HepG2 (cell line): ENCODE measurements around the gene EGLN2. TPM values are rescaled to one million over a fixed set of nuclear protein-coding genes. Genes with fewer than 3 reads are reported as not detected.

Experiments
- ATAC-seq: fragments of 200-7000 bp; cut with Tn5 transposase; 3 replicates; pipeline ENCODE4 v1.9.1; 2020; ENCODE audit warnings: mild to moderate bottlenecking, moderate library complexity
- BruUV-seq: library from RNA; stranded (reverse); fragments of 400-500 nt; replicated peaks from 2 replicates; lab custom pipeline; 2021; lab: Mats Ljungman, UMichigan
- CTCF ChIA-PET: fragments of 300-600 bp; formaldehyde crosslinking; extraction: SDS; loops from one replicate; lab custom pipeline; 2021; ENCODE audit warnings: low total read pairs, inconsistent platforms, low intra/inter-chr PET ratio; lab: Yijun Ruan, JAX
- POLR2A ChIA-PET: fragments of 350-600 bp; sonication (Branson Sonifier 250); formaldehyde crosslinking; loops from one replicate; lab custom pipeline; 2020; ENCODE audit warnings: antibody characterized with exemption, inconsistent platforms; lab: Yijun Ruan, JAX
- DNase-seq: peaks from one replicate; pipeline ENCODE4 v3.0.0-alpha.2; 2015; ENCODE audit warnings: low spot score
- FAIRE-seq: peaks from 3 replicates; lab custom pipeline; 2011; peaks lifted over from hg19 to GRCh38; lab: Jason Lieb, UNC
- H2AFZ ChIP-seq: one replicate; pipeline ENCODE4 v1.6.1; 2011; ENCODE audit warnings: low read length, inconsistent platforms
- H3K27ac ChIP-seq: fragments of 300-600 bp; 3 replicates; pipeline ENCODE4 v1.8.0; 2011; ENCODE audit warnings: mixed run types, mild to moderate bottlenecking, mixed read lengths, low read length, inconsistent platforms; ENCODE audit not compliant: insufficient read depth; ENCODE audit errors: extremely low read length
- H3K27me3 ChIP-seq, 2 experiments: fragments of 200-600 bp in 1 of 2; 2 replicates in 1 of 2; 3 replicates in 1 of 2; pipeline versions ENCODE4 v1.6.0 to v1.8.0; 2011; ENCODE audit warnings: low read length in 2 of 2, mild to moderate bottlenecking in 2 of 2, moderate library complexity in 2 of 2, inconsistent platforms in 1 of 2; ENCODE audit not compliant: insufficient read depth in 2 of 2, control insufficient read depth in 1 of 2
- H3K36me3 ChIP-seq, 2 experiments: fragments of 200-600 bp in 1 of 2; replicated peaks in 1 of 2; 2 replicates in 1 of 2; 3 replicates in 1 of 2; pipeline versions ENCODE4 v1.5.1 to v1.8.0; 2011; ENCODE audit warnings: low read length in 2 of 2, inconsistent platforms in 1 of 2; ENCODE audit not compliant: insufficient read depth in 2 of 2, control insufficient read depth in 1 of 2
- H3K4me1 ChIP-seq: 2 replicates; pipeline ENCODE4 v1.5.1; 2012; ENCODE audit warnings: low read length, inconsistent platforms; ENCODE audit not compliant: insufficient read depth
- H3K4me2 ChIP-seq: 2 replicates; pipeline ENCODE4 v1.6.0; 2011; ENCODE audit warnings: low read depth, low read length, inconsistent platforms
- H3K4me3 ChIP-seq, 3 experiments: fragments of 200-600 bp in 1 of 3; sonication (generic), shearing (Covaris generic) in 1 of 3; replicated peaks in 1 of 3; 2 replicates each; pipeline ENCODE4 v1.5.1; 2011 to 2016; ENCODE audit warnings: low read length in 3 of 3, inconsistent platforms in 2 of 3, low read depth in 2 of 3, mild to moderate bottlenecking in 2 of 3, control low read depth in 1 of 3, mixed read lengths in 1 of 3; ENCODE audit not compliant: insufficient read depth in 1 of 3
- H3K79me2 ChIP-seq: one replicate; pipeline ENCODE4 v1.6.1; 2011; ENCODE audit warnings: low read length, inconsistent platforms; ENCODE audit not compliant: insufficient read depth
- H3K9ac ChIP-seq: 2 replicates; pipeline ENCODE4 v1.6.0; 2011; ENCODE audit warnings: mild to moderate bottlenecking, low read depth, low read length, inconsistent platforms; ENCODE audit not compliant: insufficient read depth
- H3K9me3 ChIP-seq: 2 replicates; pipeline ENCODE4 v1.5.1; 2012; ENCODE audit warnings: mild to moderate bottlenecking, low read length
- H4K20me1 ChIP-seq: 2 replicates; pipeline ENCODE4 v1.6.0; 2011; ENCODE audit warnings: inconsistent platforms, mild to moderate bottlenecking, low read length, moderate library complexity; ENCODE audit not compliant: insufficient read depth
- ADNP ChIP-seq: sonication (generic); formaldehyde crosslinking; IDR thresholded peaks from 2 replicates; pipeline ENCODE4 v1.4.0; 2020; ENCODE audit warnings: missing genetic modification reagents
- ATF1 ChIP-seq: IDR thresholded peaks from 2 replicates; pipeline ENCODE4 v1.6.1; 2016; ENCODE audit warnings: mild to moderate bottlenecking, control low read depth
- CREB1 ChIP-seq, 2 experiments: fragments of 450-650 bp in 1 of 2; IDR thresholded peaks; 2 replicates each; pipeline ENCODE4 v1.6.1; 2016 to 2017; ENCODE audit warnings: control low read depth in 1 of 2, mild to moderate bottlenecking in 1 of 2, missing compliant biosample characterization in 1 of 2, missing genetic modification characterization in 1 of 2
- CREM ChIP-seq, 2 experiments: sonication (generic) in 1 of 2; formaldehyde crosslinking in 1 of 2; IDR thresholded peaks; 2 replicates each; pipeline versions ENCODE4 v1.4.0 to v1.6.1; 2016 to 2020; ENCODE audit warnings: antibody characterized with exemption in 1 of 2, mild to moderate bottlenecking in 1 of 2, missing genetic modification reagents in 1 of 2
- DRAP1 ChIP-seq: IDR thresholded peaks from 2 replicates; pipeline ENCODE4 v1.6.1; 2016; ENCODE audit warnings: missing genetic modification reagents, missing compliant biosample characterization
- FOXC1 ChIP-seq: sonication (generic); formaldehyde crosslinking; IDR thresholded peaks from 2 replicates; pipeline ENCODE4 v1.8.0; 2022; ENCODE audit warnings: mild to moderate bottlenecking, missing genetic modification reagents, borderline replicate concordance
- HDAC2 ChIP-seq: sonication (generic); formaldehyde crosslinking; IDR thresholded peaks from 2 replicates; pipeline ENCODE4 v1.4.0; 2020; ENCODE audit warnings: missing genetic modification reagents
- HDAC6 ChIP-seq: fragments of 200-600 bp; sonication (generic); IDR thresholded peaks from 2 replicates; pipeline ENCODE4 v1.7.0; 2017; ENCODE audit warnings: mild to moderate bottlenecking, antibody characterized with exemption, low read length, low read depth
- HHEX ChIP-seq: IDR thresholded peaks from 2 replicates; pipeline ENCODE4 v1.6.1; 2016; ENCODE audit warnings: control low read depth
- ISL2 ChIP-seq: sonication (generic); formaldehyde crosslinking; IDR thresholded peaks from 2 replicates; pipeline ENCODE4 v1.5.0; 2020; ENCODE audit warnings: missing genetic modification reagents
- KDM4B ChIP-seq: sonication (generic); formaldehyde crosslinking; IDR thresholded peaks from 2 replicates; pipeline ENCODE4 v1.4.0; 2020; ENCODE audit warnings: missing genetic modification reagents
- KDM5A ChIP-seq: fragments of 200-600 bp; sonication (generic); IDR thresholded peaks from 2 replicates; pipeline ENCODE4 v1.7.0; 2018; ENCODE audit warnings: antibody characterized with exemption, mild to moderate bottlenecking, low read length, borderline replicate concordance
- MAFF ChIP-seq: IDR thresholded peaks from 2 replicates; pipeline ENCODE4 v1.6.1; 2011; ENCODE audit warnings: low read depth, low read length, improper control_type of control experiment
- MEIS2 ChIP-seq: sonication (generic); formaldehyde crosslinking; IDR thresholded peaks from 2 replicates; pipeline ENCODE4 v1.9.0; 2021; ENCODE audit warnings: mild to moderate bottlenecking, missing genetic modification reagents
- POLR2G ChIP-seq: fragments of 200-400 bp; formaldehyde crosslinking; IDR thresholded peaks from 2 replicates; pipeline ENCODE4 v1.6.1; 2018; ENCODE audit warnings: mild to moderate bottlenecking, low read depth, low read length, moderate library complexity
- RAD21 ChIP-seq: fragments of 450-650 bp; formaldehyde crosslinking; IDR thresholded peaks from 2 replicates; pipeline ENCODE4 v1.5.0; 2020; ENCODE audit warnings: mild to moderate bottlenecking
- RFXAP ChIP-seq: sonication (generic); formaldehyde crosslinking; IDR thresholded peaks from 2 replicates; pipeline ENCODE4 v1.4.0; 2020; ENCODE audit warnings: missing genetic modification reagents, borderline replicate concordance
- SOX6 ChIP-seq, 2 experiments: fragments of 450-650 bp in 1 of 2; sonication (generic) in 1 of 2; formaldehyde crosslinking in 1 of 2; IDR thresholded peaks; 2 replicates each; pipeline versions ENCODE4 v1.4.0 to v1.6.1; 2017 to 2020; ENCODE audit warnings: antibody characterized with exemption in 1 of 2, mild to moderate bottlenecking in 1 of 2, missing genetic modification reagents in 1 of 2
- SP140L ChIP-seq: sonication (generic); formaldehyde crosslinking; IDR thresholded peaks from 2 replicates; pipeline ENCODE4 v1.4.0; 2020; ENCODE audit warnings: missing genetic modification reagents, borderline replicate concordance
- YEATS4 ChIP-seq: sonication (generic); formaldehyde crosslinking; IDR thresholded peaks from 2 replicates; pipeline ENCODE4 v1.4.0; 2020; ENCODE audit warnings: missing genetic modification reagents, borderline replicate concordance
- ZFP36L1 ChIP-seq: sonication (generic); formaldehyde crosslinking; IDR thresholded peaks from 2 replicates; pipeline ENCODE4 v1.8.0; 2022; ENCODE audit warnings: mild to moderate bottlenecking, missing genetic modification reagents, moderate library complexity
- ZFY ChIP-seq: sonication (generic); formaldehyde crosslinking; IDR thresholded peaks from 2 replicates; pipeline ENCODE4 v1.4.0; 2020; ENCODE audit warnings: missing genetic modification reagents
- ZNF335 ChIP-seq: sonication (generic); formaldehyde crosslinking; IDR thresholded peaks from 2 replicates; pipeline ENCODE4 v1.4.0; 2020; ENCODE audit warnings: missing genetic modification reagents
- ZNF790 ChIP-seq: sonication (generic); formaldehyde crosslinking; IDR thresholded peaks from 2 replicates; pipeline ENCODE4 v1.8.0; 2022; ENCODE audit warnings: missing genetic modification reagents, mild to moderate bottlenecking, borderline replicate concordance
- WGBS: methylation state at CpG from one replicate; pipeline ENCODE4 v1.1.6; 2017; ENCODE audit warnings: low lambda C conversion rate; 5-methylcytosine and 5-hydroxymethylcytosine counted together
- in situ Hi-C: cut with HindIII; loops from 2 replicates; pipeline ENCODE4 v1.10.0; 2017; ENCODE audit warnings: low pct_unique_long_range_greater_than_20kb; ENCODE audit not compliant: extremely low pct_ligation_motif_present
- intact Hi-C: fragments of 100-400 bp; cut with micrococcal nuclease; formaldehyde crosslinking; loops from one replicate; pipeline ENCODE4 v1.10.0; 2022; ENCODE audit not compliant: unreplicated experiment
- polyA plus RNA-seq, 8 experiments: library from polyadenylated mRNA; depleted of rRNA in 3 of 8; stranded (reverse) in 7 of 8; unstranded in 1 of 8; fragments of >200 nt; fragmentation: Illumina TruSeq in 4 of 8; extraction: Trizol in 4 of 8; gene quantifications; 2 replicates each; pipeline versions ENCODE4 v1.2.1 to v1.2.3, GENCODE V29; 2011 to 2016; ENCODE audit warnings: low read depth in 4 of 8, missing spikeins in 1 of 8, mixed read lengths in 1 of 8; ENCODE audit not compliant: insufficient read depth in 1 of 8
- total RNA-seq, 5 experiments: library from RNA; depleted of rRNA; stranded (reverse); fragments of >200 nt; fragmentation: Illumina TruSeq; extraction: Trizol; gene quantifications; 2 replicates each; pipeline ENCODE4 v1.2.3, GENCODE V29; 2016; ENCODE audit warnings: low read depth in 1 of 5

The EGLN2 gene
- total and polyA plus RNA-seq, 2 of the 13 experiments (the other 11 are each of a cell fraction or from before 2014, with no cell fraction given) = 16.5 to 40.8 TPM

GRCh38 chr19:40776932-40777644 lies 21.9 kb upstream of the EGLN2 start (continued):
- TF ChIP-seq HDAC2 (CRISPR knock-in tag) (0 out of 2 replicates have a peak, but pooled peaks have one; percentile 36), ZNF335 (CRISPR knock-in tag) (peak; percentile 2; the same call in 1 of the 2 replicates), RAD21 (no peak), KDM4B (no peak), MAFF (no peak), ZFY (CRISPR knock-in tag) (0 out of 2 replicates have a peak, but pooled peaks have one; percentile 15), ADNP (CRISPR knock-in tag) (peak; percentile 21; the same call in 1 of the 2 replicates), CREB1 (IDR thresholded peaks at IDR 0.05) (peak; percentile 88), CREB1 (CRISPR knock-in tag; IDR thresholded peaks at IDR 0.05) (peak; percentile 98)
- TF ChIP-seq, all 625 proteins: peak for 41

- intact Hi-C loops (no loop called here), in situ Hi-C loops (no loop called here)
- peak overlapping the region; percentile 97 for H3K27ac ChIP-seq
- WGBS = 0% methylated on average over 8 of the region's 10 CpGs
- H3K4me1 ChIP-seq = peaks cover 31% of the 10 kb centered on the region
- no peaks in the 10 kb centered on the region for H3K79me2 ChIP-seq
- CTCF ChIA-PET = no interaction called here
- H3K9me3 ChIP-seq = no peaks in the 10 kb centered on the region
- no peaks in the 10 kb centered on the region for H4K20me1 ChIP-seq
- H3K4me3 ChIP-seq = peak overlapping the region; percentile 54 to 81 (median 62); a peak in 5 of 6 replicates
- BruUV-seq = TSS peak; percentile 98
- POLR2A ChIA-PET = interaction anchor here (0.6 to 4.1 kb wide), 24 partner anchors 7 to 780 kb away, joined by 3 to 90 read pairs (median 6); partner anchors contain the start of genes ACTMAP, COQ8B, EGLN2 and ITPKC
- H2AFZ ChIP-seq = peak overlapping the region; percentile 16
- H3K27me3 ChIP-seq = no peaks in the 10 kb centered on the region; a peak in 1 of 5 replicates
- H3K4me2 ChIP-seq = peak overlapping the region; percentile 95
- no peaks in the 10 kb centered on the region for H3K36me3 ChIP-seq
- peak overlapping the region; percentile 90 for H3K9ac ChIP-seq
- FAIRE-seq (no peak), DNase-seq (no peak), ATAC-seq (no peak)
- 0 out of 2 replicates have a peak, but pooled peaks have one; percentile 21 for TF ChIP-seq FOXC1 (CRISPR knock-in tag)
- TF ChIP-seq SOX6 (IDR thresholded peaks at IDR 0.05) = no peak
- 0 out of 2 replicates have a peak, but pooled peaks have one; percentile 33 for TF ChIP-seq SOX6 (CRISPR knock-in tag; IDR thresholded peaks at IDR 0.05)
- TF ChIP-seq DRAP1 (CRISPR knock-in tag) = 0 out of 2 replicates have a peak, but pooled peaks have one; percentile 14
- TF ChIP-seq RFXAP = peak; percentile 99
- peak; percentile 23; the same call in 1 of the 2 replicates for TF ChIP-seq KDM5A
- TF ChIP-seq CREM (IDR thresholded peaks at IDR 0.05) = peak; percentile 69
- TF ChIP-seq CREM (CRISPR knock-in tag; IDR thresholded peaks at IDR 0.05) = no peak
- peak; percentile 57; the same call in 1 of the 2 replicates for TF ChIP-seq YEATS4 (CRISPR knock-in tag)
- no peak for TF ChIP-seq HDAC6
- TF ChIP-seq ATF1 (CRISPR knock-in tag) = peak; percentile 77; the same call in 1 of the 2 replicates
- TF ChIP-seq HHEX (CRISPR knock-in tag) = no peak
- 0 out of 2 replicates have a peak, but pooled peaks have one; percentile 24 for TF ChIP-seq ZNF790 (CRISPR knock-in tag)
- 0 out of 2 replicates have a peak, but pooled peaks have one; percentile 20 for TF ChIP-seq ISL2 (CRISPR knock-in tag)
- TF ChIP-seq SP140L (CRISPR knock-in tag) = no peak
- peak; percentile 63; the same call in 1 of the 2 replicates for TF ChIP-seq POLR2G
- 0 out of 2 replicates have a peak, but pooled peaks have one; percentile 30 for TF ChIP-seq MEIS2 (CRISPR knock-in tag)
- 0 out of 2 replicates have a peak, but pooled peaks have one; percentile 29 for TF ChIP-seq ZFP36L1 (CRISPR knock-in tag)
These were observed 21.4 kb upstream of the EGLN2 start for GRCh38 chr19:40777645-40777936.
